ENCODE data around the gene PEX11B. TPM values are rescaled to one million over a fixed set of nuclear protein-coding genes. Genes with fewer than 3 reads are reported as not detected.

PEX11B gene
- total RNA-seq, 1 experiment from 2014 or later, result 36.2 TPM

GRCh38 chr1:145959333-145959732, 40.8 kb upstream of the PEX11B start:
- POLR2A ChIA-PET, result interaction anchor here (0.7 to 7.0 kb wide), 6 partner anchors 14 to 181 kb away, joined by 3 to 136 read pairs (median 41); partner anchors contain the start of genes RBM8A and TXNIP
- intact Hi-C loops (cut with micrococcal nuclease), result no loop called here

GRCh38 chr1:145958734-145959133, 40.2 kb upstream of the PEX11B start:
- Mint-ChIP-seq H3K4me1 (ENCODE audit: insufficient read depth, unreplicated experiment) (peaks cover 75% of the 10 kb centered on the region), H3K27me3 (ENCODE audit: insufficient read depth, unreplicated experiment) (no peaks in the 10 kb centered on the region), H3K36me3 (ENCODE audit: insufficient read depth, unreplicated experiment) (peaks cover 5% of the 10 kb centered on the region), H3K9me3 (ENCODE audit: unreplicated experiment) (no peaks in the 10 kb centered on the region), H3K27ac (ENCODE audit: low read depth, unreplicated experiment) (no peak overlapping the region), H3K4me3 (ENCODE audit: unreplicated experiment) (no peak overlapping the region)
- BruUV-seq (replicated peaks), result no TSS peak
- no peak for TF ChIP-seq CTCF (IDR thresholded peaks at IDR 0.05; ENCODE audit: unreplicated experiment)
- ChIA-PET POLR2A (interaction anchor here (0.9 to 7.0 kb wide), 20 partner anchors 7 to 134 kb away, joined by 3 to 136 read pairs (median 21); partner anchors contain the start of genes ANKRD34A, ANKRD35, ITGA10 and PEX11B), CTCF (interaction anchor here (0.9 to 3.8 kb wide), 9 partner anchors 11 to 100 kb away, joined by 3 to 32 read pairs (median 9); partner anchors contain the start of genes ITGA10, PEX11B, PIAS3 and RBM8A)
- no peak for DNase-seq (ENCODE audit: unreplicated experiment)
- intact Hi-C loops (cut with micrococcal nuclease), result loop anchor here (1.0 kb wide), 1 partner anchor 67 kb away; no protein-coding TSS in a partner anchor

More at GRCh38 chr1:145959333-145959732, 40.8 kb upstream of the PEX11B start:
- H3K4me3 Mint-ChIP-seq (ENCODE audit: unreplicated experiment), result no peak overlapping the region
- CTCF ChIA-PET, result interaction anchor here (1.8 to 3.8 kb wide), 5 partner anchors 19 to 100 kb away, joined by 7 to 32 read pairs (median 16); partner anchors contain the start of genes ITGA10, PIAS3 and RBM8A
- BruUV-seq (replicated peaks), result no TSS peak
- no peaks in the 10 kb centered on the region for H3K9me3 Mint-ChIP-seq (ENCODE audit: unreplicated experiment)
- no peak for TF ChIP-seq CTCF (IDR thresholded peaks at IDR 0.05; ENCODE audit: unreplicated experiment)
- no peaks in the 10 kb centered on the region for H3K27me3 Mint-ChIP-seq (ENCODE audit: insufficient read depth, unreplicated experiment)
- peaks cover 5% of the 10 kb centered on the region for H3K36me3 Mint-ChIP-seq (ENCODE audit: insufficient read depth, unreplicated experiment)
- DNase-seq (ENCODE audit: unreplicated experiment), result no peak
- peak overlapping the region; percentile 5 for H3K27ac Mint-ChIP-seq (ENCODE audit: low read depth, unreplicated experiment)
- H3K4me1 Mint-ChIP-seq (ENCODE audit: insufficient read depth, unreplicated experiment), result peaks cover 78% of the 10 kb centered on the region

GRCh38 chr1:145957443-145958319, 39.2 kb upstream of the PEX11B start, which contains the start of gene LIX1L:
TSS of gene LIX1L (minus strand) at chr1:145958017. CDS start at chr1:145957927, 90 bp downstream.
- H3K9me3 Mint-ChIP-seq (ENCODE audit: unreplicated experiment), result no peaks in the 10 kb centered on the region
- ChIA-PET CTCF (interaction anchor here (0.5 to 3.8 kb wide), 15 partner anchors 10 to 119 kb away, joined by 3 to 32 read pairs (median 4); partner anchors contain the start of genes ITGA10, PEX11B, PIAS3 and RBM8A), POLR2A (interaction anchor here (0.6 to 7.0 kb wide), 37 partner anchors 8 to 677 kb away, joined by 3 to 136 read pairs (median 5); partner anchors contain the start of genes ANKRD34A, ANKRD35, ITGA10 and PEX11B)
- TF ChIP-seq CTCF (IDR thresholded peaks at IDR 0.05; ENCODE audit: unreplicated experiment), result no peak
- H3K27me3 Mint-ChIP-seq (ENCODE audit: insufficient read depth, unreplicated experiment), result no peaks in the 10 kb centered on the region
- peaks cover 5% of the 10 kb centered on the region for H3K36me3 Mint-ChIP-seq (ENCODE audit: insufficient read depth, unreplicated experiment)
- BruUV-seq (replicated peaks), result no TSS peak
- peaks cover 65% of the 10 kb centered on the region for H3K4me1 Mint-ChIP-seq (ENCODE audit: insufficient read depth, unreplicated experiment)
- peak within 1 kb of the TSS; percentile 80 for H3K27ac Mint-ChIP-seq (ENCODE audit: low read depth, unreplicated experiment)
- DNase-seq (ENCODE audit: unreplicated experiment), result peak; percentile 100
- H3K4me3 Mint-ChIP-seq (ENCODE audit: unreplicated experiment), result peak within 1 kb of the TSS; percentile 80
- intact Hi-C loops (cut with micrococcal nuclease), result loop anchor here (1.0 to 2.0 kb wide), 2 partner anchors 39 to 66 kb away; partner anchors contain the start of gene PEX11B
